Bronchus fibroblast of lung (primary cell): ENCODE measurements around the gene PRAMEF7. TPM values are rescaled to one million over a fixed set of nuclear protein-coding genes. Genes with fewer than 3 reads are reported as not detected.

Source experiments
- total RNA-seq: library from RNA; depleted of rRNA; stranded (reverse); fragments of >200 nt; gene quantifications from 2 replicates; pipeline ENCODE4 v1.2.3, GENCODE V29; 2015

The PRAMEF7 gene
- not detected in 2 replicates for total RNA-seq

DNA sequence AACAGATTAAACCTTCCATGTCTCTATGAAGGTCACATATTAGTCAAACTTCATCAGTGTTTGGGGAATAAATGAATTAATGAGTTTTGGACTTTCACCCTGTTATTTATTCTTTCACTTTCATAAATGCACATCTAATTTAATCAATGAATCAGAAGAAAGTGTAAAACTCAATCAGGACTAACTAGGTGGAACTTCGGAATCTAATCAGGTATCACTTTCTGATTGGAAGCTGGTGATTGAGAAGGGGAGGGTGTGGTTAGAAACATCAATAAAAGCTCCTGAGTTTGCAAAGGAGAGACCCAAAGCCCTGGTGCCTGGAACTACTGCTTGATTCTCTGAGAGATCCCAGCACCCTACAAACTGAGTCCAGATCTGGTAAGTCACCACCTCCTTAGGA lies at the start of gene PRAMEF7:
TSS of gene PRAMEF7 (plus strand) at position 301 of the 400 bp plus-strand sequence. CDS start 1,083 bp downstream, outside the sequence.

DNA sequence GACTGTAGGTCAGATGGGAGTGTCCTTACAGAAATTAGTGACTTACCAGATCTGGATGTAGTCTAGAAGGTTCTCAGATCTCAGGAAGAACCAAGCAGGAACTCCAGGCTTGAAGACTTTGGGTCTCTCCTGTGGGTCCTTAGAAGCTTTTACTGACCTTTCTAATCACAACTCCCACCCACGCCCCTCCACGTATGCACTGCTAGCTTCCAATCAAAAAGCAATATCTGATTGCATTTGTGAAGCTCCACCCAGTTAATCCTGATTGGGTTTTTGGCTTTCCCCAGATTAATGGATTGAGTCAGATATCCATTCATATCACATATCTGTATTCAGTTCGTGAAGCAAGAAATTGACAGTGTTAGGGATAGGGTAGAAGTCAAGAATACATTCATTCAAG lies 30.3 kb upstream of the PRAMEF7 start, which contains the start of gene PRAMEF4:
TSS of gene PRAMEF4 (minus strand) at position 101 of the 400 bp plus-strand sequence. CDS start 2,807 bp downstream, outside the sequence.

DNA sequence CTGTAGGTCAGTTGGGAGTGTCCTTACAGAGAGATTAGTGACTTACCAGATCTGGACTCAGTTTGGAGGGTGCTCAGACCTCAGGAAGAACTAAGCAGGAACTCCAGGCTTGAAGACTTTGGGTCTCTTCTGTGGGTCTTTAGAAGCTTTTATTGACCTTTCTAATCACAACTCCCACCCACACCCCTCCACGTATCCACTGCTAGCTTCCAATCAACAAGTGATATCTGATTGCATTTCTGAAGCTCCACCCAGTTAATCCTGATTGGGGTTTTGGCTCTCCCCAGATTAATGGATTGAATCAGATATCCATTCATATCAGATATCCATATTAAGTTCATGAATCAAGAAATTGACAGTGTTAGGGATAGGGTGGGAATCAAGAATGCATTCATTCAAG lies 18.2 kb upstream of the PRAMEF7 start, which contains the start of gene PRAMEF10:
TSS of gene PRAMEF10 (minus strand) at position 101 of the 400 bp plus-strand sequence. CDS start 2,423 bp downstream, outside the sequence.

DNA sequence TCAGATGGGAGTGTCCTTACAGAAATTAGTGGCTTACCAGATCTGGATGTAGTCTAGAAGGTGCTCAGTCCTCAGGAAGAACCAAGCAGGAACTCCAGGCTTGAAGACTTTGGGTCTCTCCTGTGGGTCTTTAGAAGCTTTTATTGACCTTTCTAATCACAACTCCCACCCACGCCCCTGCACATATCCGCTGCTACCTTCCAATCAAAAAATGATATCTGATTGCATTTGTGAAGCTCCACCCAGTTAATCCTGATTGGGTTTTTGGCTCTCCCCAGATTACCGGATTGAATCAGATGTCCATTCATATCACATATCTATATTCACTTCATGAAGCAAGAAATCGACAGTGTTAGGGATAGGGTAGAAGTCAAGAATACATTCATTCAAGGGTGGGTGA lies 31.1 kb downstream of the PRAMEF7 start, which contains the start of gene PRAMEF6:
TSS of gene PRAMEF6 (minus strand) at position 101 of the 400 bp plus-strand sequence. CDS start 5,062 bp downstream, outside the sequence.

Other genes with a start within 250 kb of the PRAMEF7 start
- not detected in 2 replicates for gene AADACL3, start 200.5 kb upstream of the PRAMEF7 start, total RNA-seq
- not detected in 2 replicates for gene CFAP107, start 170.4 kb upstream of the PRAMEF7 start, total RNA-seq
- not detected in 2 replicates for gene PRAMEF12, start 142.9 kb upstream of the PRAMEF7 start, total RNA-seq
- not detected in 2 replicates for gene PRAMEF1, start 125.2 kb upstream of the PRAMEF7 start, total RNA-seq
- gene PRAMEF11, start 85.2 kb upstream of the PRAMEF7 start, total RNA-seq: not detected in 2 replicates
- gene HNRNPCL1, start 67.9 kb upstream of the PRAMEF7 start, total RNA-seq: not detected in 2 replicates
- not detected in 2 replicates for gene PRAMEF2, start 59.5 kb upstream of the PRAMEF7 start, total RNA-seq
- not detected in 2 replicates for gene PRAMEF4, start 30.4 kb upstream of the PRAMEF7 start, total RNA-seq
- not detected in 2 replicates for gene PRAMEF10, start 18.3 kb upstream of the PRAMEF7 start, total RNA-seq
- not detected in 2 replicates for gene PRAMEF6, start 31.0 kb downstream of the PRAMEF7 start, total RNA-seq
- not detected in 2 replicates for gene PRAMEF27, start 140.0 kb downstream of the PRAMEF7 start, total RNA-seq
- not detected in 2 replicates for gene HNRNPCL3, start 144.2 kb downstream of the PRAMEF7 start, total RNA-seq
- not detected in 2 replicates for gene PRAMEF25, start 154.2 kb downstream of the PRAMEF7 start, total RNA-seq
- gene HNRNPCL2, start 200.2 kb downstream of the PRAMEF7 start, total RNA-seq: not detected in 2 replicates
- gene PRAMEF26, start 239.4 kb downstream of the PRAMEF7 start, total RNA-seq: not detected in 2 replicates
- not detected in 2 replicates for gene HNRNPCL4, start 249.0 kb downstream of the PRAMEF7 start, total RNA-seq